HCT116 (cell line): Measurements from ENCODE around the gene ARHGAP12. TPM values are rescaled to one million over a fixed set of nuclear protein-coding genes. Genes with fewer than 3 reads are reported as not detected.
A peak's percentile ranks its signal among the peaks of the same experiment; 100 is the strongest.

Experiments used
- ATAC-seq: fragments of 200-7000 bp; cut with Tn5 transposase; 2 replicates; pipeline ENCODE4 v1.9.1; 2020; ENCODE audit warnings: mild to moderate bottlenecking, moderate library complexity
- BruUV-seq: library from RNA; stranded (reverse); fragments of 400-500 nt; replicated peaks from 2 replicates; lab custom pipeline; 2021; lab: Mats Ljungman, UMichigan
- CTCF ChIA-PET: fragments of 300-600 bp; sonication (Branson Sonifier 250); formaldehyde crosslinking; loops from one replicate; lab custom pipeline; 2021; ENCODE audit warnings: antibody characterized with exemption; lab: Charles Lee
- POLR2A ChIA-PET: fragments of 300-600, 350-600 bp; sonication (Branson Sonifier 250); formaldehyde crosslinking; loops from one replicate; lab custom pipeline; 2021; ENCODE audit warnings: antibody characterized with exemption; lab: Charles Lee
- RAD21 ChIA-PET, 2 experiments: fragments of 300-600 bp; sonication (Branson Sonifier 250); formaldehyde crosslinking; loops; one replicate each; lab custom pipeline; 2023; ENCODE audit warnings: low total read pairs in 2 of 2; ENCODE audit not compliant: uncharacterized antibody in 2 of 2, unreplicated experiment in 2 of 2, low non-redundant PET in 1 of 2; lab: Charles Lee
- DNase-seq: peaks from one replicate; pipeline ENCODE4 v3.0.0-alpha.2; 2010; ENCODE audit warnings: low read depth, low spot score
- H2AFZ ChIP-seq: fragments of 200-600 bp; shearing (Covaris generic), sonication (generic); 2 replicates; pipeline ENCODE4 v1.6.1; 2017; ENCODE audit warnings: low read depth, mixed run types, mixed read lengths, antibody characterized with exemption, low read length; ENCODE audit not compliant: poor library complexity, severe bottlenecking
- H3K27ac ChIP-seq: 2 replicates; pipeline ENCODE4 v1.5.1; 2012; ENCODE audit warnings: low read depth, low read length
- H3K27me3 ChIP-seq: fragments of 200-600 bp; sonication (generic); 2 replicates; pipeline ENCODE4 v1.6.1; 2016; ENCODE audit warnings: mixed run types, low read length, mixed read lengths; ENCODE audit not compliant: insufficient read depth
- H3K36me3 ChIP-seq, 2 experiments: fragments of 200-500 bp in 1 of 2; fragments of 200-600 bp in 1 of 2; sonication (Bioruptor generic) in 1 of 2; sonication (generic) in 1 of 2; 2 replicates each; pipeline versions ENCODE4 v1.5.1 to v1.6.1; 2014 to 2016; ENCODE audit warnings: low read length in 2 of 2, inconsistent platforms in 1 of 2, mixed read lengths in 1 of 2, mixed run types in 1 of 2; ENCODE audit not compliant: insufficient read depth in 2 of 2, control insufficient read depth in 1 of 2
- H3K4me1 ChIP-seq, 2 experiments: fragments of 200-600 bp in 1 of 2; sonication (generic) in 1 of 2; 2 replicates each; pipeline versions ENCODE4 v1.5.1 to v1.6.1; 2012 to 2017; ENCODE audit warnings: low read length in 2 of 2, inconsistent platforms in 1 of 2, mild to moderate bottlenecking in 1 of 2, mixed read lengths in 1 of 2, mixed run types in 1 of 2, moderate library complexity in 1 of 2; ENCODE audit not compliant: insufficient read depth in 2 of 2, control insufficient read depth in 1 of 2
- H3K4me2 ChIP-seq: fragments of 200-600 bp; sonication (generic); 2 replicates; pipeline ENCODE4 v1.6.1; 2017; ENCODE audit warnings: mixed run types, low read length, mixed read lengths
- H3K4me3 ChIP-seq, 2 experiments: fragments of 200-600 bp in 1 of 2; sonication (generic) in 1 of 2; replicated peaks in 1 of 2; 2 replicates each; pipeline ENCODE4 v1.5.1; 2011 to 2016; ENCODE audit warnings: low read length in 2 of 2, control low read depth in 1 of 2, low read depth in 1 of 2, mild to moderate bottlenecking in 1 of 2, mixed read lengths in 1 of 2, mixed run types in 1 of 2
- H3K79me2 ChIP-seq: fragments of 200-600 bp; sonication (generic); 2 replicates; pipeline ENCODE4 v1.6.1; 2017; ENCODE audit warnings: mild to moderate bottlenecking, mixed run types, low read length, moderate library complexity, mixed read lengths; ENCODE audit not compliant: insufficient read depth
- H3K9ac ChIP-seq: fragments of 200-600 bp; sonication (generic); 2 replicates; pipeline ENCODE4 v1.6.1; 2016; ENCODE audit warnings: low read length, mixed read lengths
- H3K9me2 ChIP-seq: fragments of 200-600 bp; sonication (generic), shearing (Covaris generic); 2 replicates; pipeline ENCODE4 v1.6.1; 2017; ENCODE audit warnings: mixed run types, mild to moderate bottlenecking, moderate library complexity; ENCODE audit not compliant: insufficient read depth
- H3K9me3 ChIP-seq, 2 experiments: fragments of 200-500 bp in 1 of 2; fragments of 200-600 bp in 1 of 2; sonication (Bioruptor generic) in 1 of 2; sonication (generic) in 1 of 2; 2 replicates each; pipeline ENCODE4 v1.6.1; 2014 to 2017; ENCODE audit warnings: low read length in 2 of 2, mixed read lengths in 2 of 2, inconsistent platforms in 1 of 2, low read depth in 1 of 2, mild to moderate bottlenecking in 1 of 2, mixed run types in 1 of 2, moderate library complexity in 1 of 2; ENCODE audit not compliant: control insufficient read depth in 1 of 2, insufficient read depth in 1 of 2
- H4K20me1 ChIP-seq: fragments of 200-600 bp; sonication (generic), shearing (Covaris generic); 2 replicates; pipeline ENCODE4 v1.6.1; 2017; ENCODE audit warnings: mixed run types, mild to moderate bottlenecking, moderate library complexity; ENCODE audit not compliant: insufficient read depth
- ATF3 ChIP-seq: IDR thresholded peaks from 2 replicates; pipeline ENCODE4 v1.6.1; 2012
- CEBPB ChIP-seq: IDR thresholded peaks from 2 replicates; pipeline ENCODE4 v1.6.1; 2012; ENCODE audit warnings: low read depth
- CTCF ChIP-seq, 3 experiments: fragments of 200-600 bp in 1 of 3; sonication (generic) in 1 of 3; IDR thresholded peaks in 2 of 3; conservative IDR thresholded peaks in 1 of 3; 2 replicates each; pipeline ENCODE4 v1.5.1; 2012 to 2017; ENCODE audit warnings: low read depth in 2 of 3, low read length in 2 of 3, antibody characterized with exemption in 1 of 3, borderline replicate concordance in 1 of 3, control low read depth in 1 of 3, mild to moderate bottlenecking in 1 of 3, mixed read lengths in 1 of 3, mixed run types in 1 of 3, moderate library complexity in 1 of 3; ENCODE audit not compliant: insufficient read depth in 1 of 3
- EGR1 ChIP-seq: IDR thresholded peaks from 2 replicates; pipeline ENCODE4 v1.6.1; 2012; ENCODE audit warnings: low read depth
- ELF1 ChIP-seq: IDR thresholded peaks from 2 replicates; pipeline ENCODE4 v1.6.1; 2012; ENCODE audit warnings: low read depth, borderline replicate concordance
- EZH2phosphoT487 ChIP-seq: fragments of 200-600 bp; IDR thresholded peaks from 2 replicates; pipeline ENCODE4 v1.6.1; 2018; ENCODE audit warnings: antibody characterized with exemption, borderline replicate concordance
- FOSL1 ChIP-seq: IDR thresholded peaks from 2 replicates; pipeline ENCODE4 v1.6.1; 2012; ENCODE audit warnings: low read depth
- POLR2A ChIP-seq: IDR thresholded peaks from 2 replicates; pipeline ENCODE4 v1.7.0; 2011; ENCODE audit warnings: borderline replicate concordance; ENCODE audit not compliant: insufficient read depth, insufficient read length; ENCODE audit errors: extremely low read depth
- POLR2AphosphoS5 ChIP-seq: IDR thresholded peaks from 2 replicates; pipeline ENCODE4 v1.6.1; 2011; ENCODE audit warnings: mild to moderate bottlenecking, low read depth, low read length, moderate library complexity
- REST ChIP-seq: IDR thresholded peaks from 2 replicates; pipeline ENCODE4 v1.6.1; 2012; ENCODE audit warnings: low read depth
- SIN3A ChIP-seq: IDR thresholded peaks from 2 replicates; pipeline ENCODE4 v1.6.1; 2012; ENCODE audit warnings: low read depth
- SP1 ChIP-seq: IDR thresholded peaks from 2 replicates; pipeline ENCODE4 v1.6.1; 2012; ENCODE audit warnings: low read depth
- TCF7L2 ChIP-seq: IDR thresholded peaks from 2 replicates; pipeline ENCODE4 v1.7.0; 2011; ENCODE audit warnings: borderline replicate concordance, inconsistent platforms; ENCODE audit not compliant: insufficient read depth, insufficient read length; ENCODE audit errors: extremely low read depth
- YY1 ChIP-seq: IDR thresholded peaks from 2 replicates; pipeline ENCODE4 v1.6.1; 2011; ENCODE audit warnings: low read length, low read depth, moderate library complexity, mild to moderate bottlenecking; ENCODE audit not compliant: insufficient replicate concordance; ENCODE audit errors: extremely low read depth
- ZBTB33 ChIP-seq: IDR thresholded peaks from 2 replicates; pipeline ENCODE4 v1.6.1; 2011; ENCODE audit warnings: mild to moderate bottlenecking, low read length, moderate library complexity; ENCODE audit not compliant: insufficient replicate concordance; ENCODE audit errors: extremely low read depth
- ZFX ChIP-seq: fragments of 450-650 bp; IDR thresholded peaks from 2 replicates; pipeline ENCODE4 v1.6.1; 2017
- ZNF274 ChIP-seq: fragments of 200-500 bp; sonication (Bioruptor generic); IDR thresholded peaks from 2 replicates; pipeline ENCODE4 v1.6.1; 2014; ENCODE audit warnings: mild to moderate bottlenecking, low read depth, low read length, inconsistent platforms
- intact Hi-C: fragments of 100-400 bp; cut with micrococcal nuclease; formaldehyde crosslinking; loops from 2 replicates; pipeline ENCODE4 v1.10.0; 2022
- total RNA-seq: library from RNA; stranded (reverse); gene quantifications from one replicate; pipeline ENCODE4 v1.2.1, GENCODE V29; 2021; ENCODE audit not compliant: unreplicated experiment
- TF ChIP-seq, protein P1 (sequence below): IDR thresholded peaks from 2 replicates; pipeline ENCODE4 v1.6.1; 2012

The ARHGAP12 gene
- total RNA-seq, 1 experiment from 2014 or later = 80.3 TPM

DNA sequence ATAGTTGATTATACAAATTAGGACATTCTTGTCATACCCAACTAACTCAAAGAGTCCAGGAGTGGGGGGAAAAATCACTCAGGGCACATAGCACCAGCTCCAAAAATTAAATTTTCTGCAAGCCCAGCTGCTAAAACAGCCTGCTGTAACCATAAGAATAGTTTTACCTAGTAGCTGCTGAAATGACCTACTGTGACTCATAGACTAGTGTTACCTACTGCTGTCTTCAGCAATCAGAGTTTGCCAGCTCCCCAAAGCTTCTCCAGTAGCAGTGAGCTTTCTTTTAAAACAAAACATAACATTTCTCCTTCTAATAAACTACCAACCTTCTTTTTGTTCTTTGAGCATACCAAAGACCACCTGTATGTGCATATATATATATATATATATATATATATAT, 4.2 kb upstream of the ARHGAP12 start:
- DNase-seq = no peak
- Histone ChIP-seq H3K9me3 (no peaks in the 10 kb centered on the region), H2AFZ (no peak overlapping the region), H3K4me2 (peak overlapping the region; percentile 56), H4K20me1 (no peaks in the 10 kb centered on the region), H3K79me2 (peaks cover 68% of the 10 kb centered on the region), H3K9me2 (no peaks in the 10 kb centered on the region), H3K4me1 (peaks cover 71 to 82% of the 10 kb centered on the region in 2 experiments)
- POLR2A ChIA-PET = interaction anchor here (0.6 to 1.6 kb wide), 5 partner anchors 9 to 71 kb away, joined by 3 to 5 read pairs (median 4); no protein-coding TSS in a partner anchor
- CTCF ChIA-PET = interaction anchor here (0.9 kb wide), 1 partner anchor 73 kb away, joined by 4 read pairs; no protein-coding TSS in a partner anchor
- TF ChIP-seq FOSL1 (peak; percentile 50; the same call in 1 of the 2 replicates), ZBTB33 (no peak), ZNF274 (no peak), ZFX (no peak), CEBPB (0 out of 2 replicates have a peak, but pooled peaks have one; percentile 36), CTCF (IDR thresholded peaks at IDR 0.05 in 2 of 3, conservative IDR thresholded peaks at IDR 0.05 in 1 of 3; ENCODE audit: borderline replicate concordance in 1 of 3, insufficient read depth in 1 of 3, low read depth in 2 of 3, low read length in 2 of 3) (no peak), SP1 (no peak), REST (no peak), ATF3 (no peak), POLR2AphosphoS5 (peak; percentile 24; the same call in 1 of the 2 replicates), SIN3A (no peak), TCF7L2 (no peak), EGR1 (no peak), EZH2phosphoT487 (no peak), ELF1 (no peak), POLR2A (no peak), YY1 (no peak)
- TF ChIP-seq, protein P1, sequence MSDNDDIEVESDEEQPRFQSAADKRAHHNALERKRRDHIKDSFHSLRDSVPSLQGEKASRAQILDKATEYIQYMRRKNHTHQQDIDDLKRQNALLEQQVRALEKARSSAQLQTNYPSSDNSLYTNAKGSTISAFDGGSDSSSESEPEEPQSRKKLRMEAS = no peak
- TF ChIP-seq, all 23 proteins: peak for 3
- H3K27me3 ChIP-seq = no peaks in the 10 kb centered on the region
- BruUV-seq = no TSS peak
- peak overlapping the region; percentile 76; the same call in 1 of the 2 replicates for H3K27ac ChIP-seq
- H3K4me3 ChIP-seq = no peak overlapping the region
- H3K36me3 ChIP-seq = no peaks in the 10 kb centered on the region
- RAD21 ChIA-PET = interaction anchor here in 1 of 2 experiments (0.7 kb wide), 1 partner anchor 49 kb away, joined by 6 read pairs; no protein-coding TSS in a partner anchor
- intact Hi-C loops = no loop called here
- no peak for ATAC-seq
- H3K9ac ChIP-seq = no peak overlapping the region
